NCI-H524 (cell line): ENCODE results near the gene KPTN.

ENCODE experiments used
- DNase-seq, 2 experiments: peaks; one replicate each; lab custom pipeline; 2025; lab: John Stamatoyannopoulos, UW

KPTN gene

GRCh38 chr19:47483800-47484690 lies at the start of gene KPTN:
KPTN (minus strand) TSS chr19:47484219; CDS start chr19:47484160, 59 bp downstream.
- DNase-seq, result peak; percentile 87 to 92

- no peak for DNase-seq
These were observed 47.8 kb upstream of the KPTN start for GRCh38 chr19:47531640-47532387.

- DNase-seq, result no peak
These were observed 45.2 kb upstream of the KPTN start for GRCh38 chr19:47529018-47529742.

- no peak for DNase-seq
These were observed 42.8 kb upstream of the KPTN start for GRCh38 chr19:47526798-47527197.

GRCh38 chr19:47523473-47523872 lies 39.5 kb upstream of the KPTN start:
- DNase-seq, result no peak

- no peak for DNase-seq
These were observed 37.6 kb upstream of the KPTN start for GRCh38 chr19:47521473-47522180.

GRCh38 chr19:47520839-47521238 lies 36.8 kb upstream of the KPTN start:
- no peak for DNase-seq

- DNase-seq, result no peak
These were observed 36.4 kb upstream of the KPTN start for GRCh38 chr19:47520343-47520806.

- no peak for DNase-seq
These were observed 34.8 kb upstream of the KPTN start for GRCh38 chr19:47518854-47519253.

GRCh38 chr19:47518139-47518538 lies 34.1 kb upstream of the KPTN start:
- no peak for DNase-seq

- DNase-seq, result peak; percentile 100
These were observed 31.0 kb upstream of the KPTN start, which contains the start of gene NAPA for GRCh38 chr19:47514869-47515588. NAPA (minus strand) TSS chr19:47515063; CDS start chr19:47514940, 123 bp downstream.

- no peak for DNase-seq
These were observed 30.3 kb upstream of the KPTN start for GRCh38 chr19:47514151-47514868.

GRCh38 chr19:47512948-47513319 lies 28.9 kb upstream of the KPTN start:
- no peak for DNase-seq

GRCh38 chr19:47512183-47512947 lies 28.3 kb upstream of the KPTN start:
- no peak for DNase-seq

GRCh38 chr19:47511681-47512080 lies 27.7 kb upstream of the KPTN start:
- DNase-seq, result peak; percentile 90 to 97

- DNase-seq, result no peak
These were observed 27.1 kb upstream of the KPTN start for GRCh38 chr19:47511128-47511517.

- DNase-seq, result no peak
These were observed 26.6 kb upstream of the KPTN start for GRCh38 chr19:47510516-47511127.

GRCh38 chr19:47509973-47510372 lies 26.0 kb upstream of the KPTN start:
- DNase-seq, result no peak
